Stomach smooth muscle (tissue), 2 donors: Measurements from ENCODE around the gene GPR176.
A peak's percentile ranks its signal among the peaks of the same experiment; 100 is the strongest.

ENCODE experiments used
- H3K27ac ChIP-seq: one replicate; pipeline ENCODE4 v1.7.0; 2013; ENCODE audit warnings: mild to moderate bottlenecking, low read length, inconsistent platforms
- H3K27me3 ChIP-seq, 2 donors: one replicate each; pipeline ENCODE4 v1.7.0; 2013; ENCODE audit warnings: low read length in 2 of 2; ENCODE audit not compliant: insufficient read depth in 2 of 2, control insufficient read depth in 1 of 2
- H3K36me3 ChIP-seq, 2 donors: one replicate each; pipeline ENCODE4 v1.7.0; 2013; ENCODE audit warnings: low read length in 2 of 2; ENCODE audit not compliant: control insufficient read depth in 2 of 2, insufficient read depth in 2 of 2
- H3K4me1 ChIP-seq: one replicate; pipeline ENCODE4 v1.7.0; 2013; ENCODE audit warnings: low read length; ENCODE audit not compliant: control insufficient read depth, insufficient read depth
- H3K4me3 ChIP-seq, 2 donors: one replicate each; pipeline ENCODE4 v1.7.0; 2013; ENCODE audit warnings: low read length in 2 of 2
- H3K9ac ChIP-seq, 2 donors: one replicate each; pipeline ENCODE4 v1.7.0; 2013; ENCODE audit warnings: low read length in 2 of 2, mild to moderate bottlenecking in 1 of 2
- H3K9me3 ChIP-seq, 2 donors: one replicate each; pipeline ENCODE4 v1.7.0; 2013; ENCODE audit warnings: low read length in 2 of 2; ENCODE audit not compliant: control insufficient read depth in 2 of 2
- donor health status: healthy.
- donor health status: Pancreatic carcinoma.

GPR176 gene

GRCh38 chr15:39785841-39786240 is 134.2 kb downstream of the GPR176 start:
- no peak overlapping the region for H3K4me3 ChIP-seq
- peaks cover 10% of the 10 kb centered on the region for H3K4me1 ChIP-seq
- H3K9ac ChIP-seq: no peak overlapping the region
- H3K9me3 ChIP-seq: no peaks in the 10 kb centered on the region
- no peak overlapping the region for H3K27ac ChIP-seq
- H3K36me3 ChIP-seq: no peaks in the 10 kb centered on the region
- no peaks in the 10 kb centered on the region for H3K27me3 ChIP-seq

DNA sequence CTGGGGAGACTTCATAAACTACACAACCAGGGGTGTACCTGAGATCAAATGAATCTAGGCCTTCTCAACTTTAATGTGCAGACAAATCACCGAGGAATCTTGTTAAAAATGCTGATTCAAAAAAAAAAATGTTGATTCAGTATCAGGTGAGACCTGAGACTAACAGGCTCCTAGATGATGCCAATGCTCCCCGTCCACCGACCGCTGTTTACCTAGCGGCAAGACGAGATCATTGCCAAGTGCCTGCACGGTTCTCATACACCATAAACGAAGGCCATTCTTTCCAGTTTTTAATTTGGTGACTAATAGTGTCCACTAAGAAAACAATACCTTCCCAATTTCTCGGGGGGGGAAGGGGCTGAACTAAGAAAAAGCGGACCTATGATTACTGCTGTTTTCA is 134.9 kb downstream of the GPR176 start:
- Histone ChIP-seq H3K27me3 (no peaks in the 10 kb centered on the region), H3K36me3 (no peaks in the 10 kb centered on the region), H3K9me3 (no peaks in the 10 kb centered on the region), H3K27ac (no peak overlapping the region), H3K4me1 (peaks cover 10% of the 10 kb centered on the region), H3K4me3 (no peak overlapping the region), H3K9ac (no peak overlapping the region)

DNA sequence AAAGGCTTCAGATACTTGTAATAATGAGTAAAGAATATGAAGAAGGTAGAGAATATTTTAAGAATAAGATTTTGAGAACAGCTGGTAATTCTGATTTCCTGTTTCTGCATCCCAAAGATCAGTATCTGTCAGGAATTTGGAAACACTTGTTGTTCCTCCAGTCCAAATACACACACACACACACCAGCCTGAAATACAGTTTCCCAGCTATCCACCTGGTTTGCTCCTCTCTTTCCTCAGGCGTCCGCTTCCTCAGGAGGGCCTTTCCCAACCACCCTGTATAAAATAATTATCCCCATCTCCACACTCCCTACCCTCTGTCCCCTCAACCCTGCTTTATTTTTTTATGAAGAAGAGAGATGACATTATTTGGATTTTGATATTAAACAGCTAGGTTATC is 135.4 kb downstream of the GPR176 start:
- no peaks in the 10 kb centered on the region for H3K9me3 ChIP-seq
- no peak overlapping the region for H3K4me3 ChIP-seq
- H3K4me1 ChIP-seq: peaks cover 10% of the 10 kb centered on the region
- no peaks in the 10 kb centered on the region for H3K36me3 ChIP-seq
- no peaks in the 10 kb centered on the region for H3K27me3 ChIP-seq
- H3K9ac ChIP-seq: no peak overlapping the region
- H3K27ac ChIP-seq: no peak overlapping the region

DNA sequence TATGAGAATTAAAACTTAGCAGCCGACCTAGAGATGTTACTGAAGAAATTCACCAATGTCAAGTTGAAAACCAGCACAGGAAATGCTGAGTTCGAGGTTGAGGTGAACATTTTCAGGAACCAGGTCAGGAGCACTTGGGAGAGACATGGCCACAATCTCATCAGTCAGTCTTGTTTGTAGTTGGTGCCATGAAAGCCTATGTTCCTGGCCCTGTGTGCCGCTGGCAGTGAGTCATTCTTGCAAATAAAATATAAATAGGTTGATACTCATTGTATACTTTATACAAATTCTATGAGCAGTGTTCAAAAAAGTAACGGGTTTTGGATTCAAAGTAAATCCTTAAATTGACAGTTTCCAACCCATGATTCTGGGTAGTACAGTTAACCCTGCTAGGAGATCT is 135.9 kb downstream of the GPR176 start:
- Histone ChIP-seq H3K4me3 (peak overlapping the region in 1 of 2 donors; percentile 89), H3K9me3 (no peaks in the 10 kb centered on the region), H3K27me3 (no peaks in the 10 kb centered on the region), H3K9ac (no peak overlapping the region), H3K27ac (peak overlapping the region; percentile 37), H3K36me3 (no peaks in the 10 kb centered on the region), H3K4me1 (peaks cover 10% of the 10 kb centered on the region)

GRCh38 chr15:39783244-39783820 is 136.7 kb downstream of the GPR176 start:
- peak overlapping the region; percentile 89 to 94 for H3K4me3 ChIP-seq
- H3K9ac ChIP-seq: peak overlapping the region; percentile 84 to 86
- peak overlapping the region; percentile 58 for H3K27ac ChIP-seq

DNA sequence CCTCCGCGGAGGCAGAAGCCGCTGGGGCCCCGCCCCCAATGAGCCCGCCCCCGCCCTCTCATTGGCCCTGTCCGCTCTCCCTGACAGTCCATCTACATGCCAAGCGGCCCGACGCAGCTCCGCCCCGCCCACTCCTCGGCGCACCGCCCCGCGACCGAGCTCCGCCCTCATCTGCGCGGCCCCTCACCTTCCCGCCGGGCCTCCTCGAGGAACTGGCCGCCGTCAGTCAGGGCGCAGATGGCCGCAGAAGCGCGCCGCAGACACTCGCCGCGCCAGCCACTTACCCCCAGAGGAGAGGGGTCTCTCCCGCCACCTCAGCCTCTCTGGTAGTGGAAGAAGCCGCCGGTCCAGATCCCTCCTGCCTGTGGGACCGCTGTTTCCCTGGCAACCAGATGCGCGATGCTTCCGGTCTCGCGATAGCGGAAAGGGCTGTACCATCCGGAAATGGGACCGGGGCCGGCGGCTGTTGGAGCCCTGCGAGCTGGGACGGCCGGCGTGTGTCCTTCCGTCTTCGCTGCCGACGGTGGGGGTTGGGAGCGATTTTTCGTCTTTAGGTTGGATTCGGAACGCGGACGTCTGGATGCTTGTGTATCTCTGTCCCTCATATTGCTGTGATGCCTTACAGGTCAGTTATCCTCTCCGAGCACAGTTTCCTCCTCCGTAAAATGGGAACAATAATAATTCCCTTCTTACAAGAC is 137.5 kb downstream of the GPR176 start, which contains the start of gene FSIP1:
FSIP1 (minus strand) TSS at position 401 of the 698 bp plus-strand sequence. CDS start 6,317 bp downstream, outside the sequence.
- peak within 1 kb of the TSS; percentile 58 for H3K27ac ChIP-seq
- peak within 1 kb of the TSS; percentile 89 to 94 for H3K4me3 ChIP-seq
- no peaks in the 10 kb centered on the region for H3K27me3 ChIP-seq
- H3K9ac ChIP-seq: peak within 1 kb of the TSS; percentile 84 to 86
- H3K9me3 ChIP-seq: no peaks in the 10 kb centered on the region
- H3K36me3 ChIP-seq: no peaks in the 10 kb centered on the region
- H3K4me1 ChIP-seq: peaks cover 10% of the 10 kb centered on the region

More at GRCh38 chr15:39783244-39783820, 136.7 kb downstream of the GPR176 start:
- no peaks in the 10 kb centered on the region for H3K9me3 ChIP-seq
- no peaks in the 10 kb centered on the region for H3K36me3 ChIP-seq
- peaks cover 10% of the 10 kb centered on the region for H3K4me1 ChIP-seq
- H3K27me3 ChIP-seq: no peaks in the 10 kb centered on the region

DNA sequence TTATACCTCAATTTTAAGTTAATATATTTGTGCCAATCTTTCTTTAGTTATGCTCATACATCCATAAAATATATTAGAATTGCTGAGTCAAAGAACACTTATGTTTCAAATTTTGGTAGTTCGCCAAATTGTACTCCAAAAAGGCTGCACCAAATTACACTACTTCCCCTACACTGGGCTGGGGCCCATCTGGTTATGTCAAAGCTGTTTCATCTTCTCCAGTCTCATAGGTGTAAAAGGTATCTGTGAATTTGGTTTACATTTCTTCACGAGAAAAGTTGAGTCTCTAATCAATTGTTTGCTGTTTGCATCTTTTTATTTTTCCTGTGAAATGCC is 138.1 kb downstream of the GPR176 start:
- no peaks in the 10 kb centered on the region for H3K36me3 ChIP-seq
- H3K4me3 ChIP-seq: peak overlapping the region; percentile 65 to 89
- H3K9me3 ChIP-seq: no peaks in the 10 kb centered on the region
- peaks cover 10% of the 10 kb centered on the region for H3K4me1 ChIP-seq
- H3K27ac ChIP-seq: peak overlapping the region; percentile 58
- no peaks in the 10 kb centered on the region for H3K27me3 ChIP-seq
- H3K9ac ChIP-seq: no peak overlapping the region

- Histone ChIP-seq H3K27ac (no peak overlapping the region), H3K9me3 (no peaks in the 10 kb centered on the region), H3K27me3 (no peaks in the 10 kb centered on the region), H3K4me1 (peaks cover 10% of the 10 kb centered on the region), H3K36me3 (no peaks in the 10 kb centered on the region), H3K4me3 (no peak overlapping the region), H3K9ac (no peak overlapping the region)
Measured at GRCh38 chr15:39781147-39781966, 138.7 kb downstream of the GPR176 start.

GRCh38 chr15:39778021-39778420 is 142.0 kb downstream of the GPR176 start:
- Histone ChIP-seq H3K9ac (no peak overlapping the region), H3K9me3 (no peaks in the 10 kb centered on the region), H3K27ac (no peak overlapping the region), H3K4me1 (no peaks in the 10 kb centered on the region), H3K27me3 (no peaks in the 10 kb centered on the region), H3K4me3 (no peak overlapping the region), H3K36me3 (no peaks in the 10 kb centered on the region)

DNA sequence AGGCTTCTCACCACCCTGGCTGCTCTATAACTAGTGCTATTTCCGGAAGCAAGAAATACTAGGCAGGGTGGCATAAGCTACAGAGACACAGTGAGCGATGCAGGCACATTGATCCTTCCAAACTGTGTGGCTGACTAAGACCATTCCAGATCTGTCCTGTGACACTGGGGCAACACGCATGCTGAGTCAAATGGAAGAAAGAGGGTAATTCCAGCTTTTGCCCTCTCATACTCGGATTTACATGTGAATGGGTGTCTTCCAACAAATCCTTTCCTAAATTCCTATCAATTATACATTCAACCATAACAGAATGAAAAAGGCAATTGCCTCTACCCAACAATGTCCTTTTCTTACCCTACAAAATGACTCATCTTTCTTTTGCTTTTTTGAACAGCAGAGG is 142.6 kb downstream of the GPR176 start:
- Histone ChIP-seq H3K27ac (no peak overlapping the region), H3K9me3 (no peaks in the 10 kb centered on the region), H3K27me3 (no peaks in the 10 kb centered on the region), H3K9ac (no peak overlapping the region), H3K4me3 (no peak overlapping the region), H3K4me1 (no peaks in the 10 kb centered on the region), H3K36me3 (no peaks in the 10 kb centered on the region)
